IPS DF 6.9 (cell line): ENCODE data around the gene SRL.

Experiments used
- DNase-seq: peaks from one replicate; pipeline ENCODE4 v3.0.0-alpha.2; 2013; ENCODE audit warnings: low read depth, low spot score
- H3K27ac ChIP-seq: one replicate; pipeline ENCODE4 v1.5.1; 2013; ENCODE audit warnings: low read length, control low read depth
- H3K27me3 ChIP-seq: 2 replicates; pipeline ENCODE4 v1.6.1; 2013; ENCODE audit warnings: mild to moderate bottlenecking, low read length; ENCODE audit not compliant: control insufficient read depth, insufficient read depth
- H3K36me3 ChIP-seq: 2 replicates; pipeline ENCODE4 v1.6.1; 2013; ENCODE audit warnings: low read length; ENCODE audit not compliant: control insufficient read depth, insufficient read depth
- H3K4me1 ChIP-seq: 2 replicates; pipeline ENCODE4 v1.6.1; 2013; ENCODE audit warnings: low read length; ENCODE audit not compliant: control insufficient read depth, insufficient read depth
- H3K4me3 ChIP-seq: 2 replicates; pipeline ENCODE4 v1.5.1; 2013; ENCODE audit warnings: mild to moderate bottlenecking, low read length
- H3K9me3 ChIP-seq: 2 replicates; pipeline ENCODE4 v1.6.1; 2013; ENCODE audit warnings: low read length, inconsistent platforms; ENCODE audit not compliant: control insufficient read depth, insufficient read depth
- WGBS: extraction: QIAGEN DNeasy Blood & Tissue Kit; methylation state at CpG from one replicate; pipeline ENCODE4 v1.1.7; 2013; ENCODE audit warnings: mixed read lengths, missing lambda C conversion rate; ENCODE audit not compliant: insufficient read length, insufficient coverage; 5-methylcytosine and 5-hydroxymethylcytosine counted together

SRL gene

DNA sequence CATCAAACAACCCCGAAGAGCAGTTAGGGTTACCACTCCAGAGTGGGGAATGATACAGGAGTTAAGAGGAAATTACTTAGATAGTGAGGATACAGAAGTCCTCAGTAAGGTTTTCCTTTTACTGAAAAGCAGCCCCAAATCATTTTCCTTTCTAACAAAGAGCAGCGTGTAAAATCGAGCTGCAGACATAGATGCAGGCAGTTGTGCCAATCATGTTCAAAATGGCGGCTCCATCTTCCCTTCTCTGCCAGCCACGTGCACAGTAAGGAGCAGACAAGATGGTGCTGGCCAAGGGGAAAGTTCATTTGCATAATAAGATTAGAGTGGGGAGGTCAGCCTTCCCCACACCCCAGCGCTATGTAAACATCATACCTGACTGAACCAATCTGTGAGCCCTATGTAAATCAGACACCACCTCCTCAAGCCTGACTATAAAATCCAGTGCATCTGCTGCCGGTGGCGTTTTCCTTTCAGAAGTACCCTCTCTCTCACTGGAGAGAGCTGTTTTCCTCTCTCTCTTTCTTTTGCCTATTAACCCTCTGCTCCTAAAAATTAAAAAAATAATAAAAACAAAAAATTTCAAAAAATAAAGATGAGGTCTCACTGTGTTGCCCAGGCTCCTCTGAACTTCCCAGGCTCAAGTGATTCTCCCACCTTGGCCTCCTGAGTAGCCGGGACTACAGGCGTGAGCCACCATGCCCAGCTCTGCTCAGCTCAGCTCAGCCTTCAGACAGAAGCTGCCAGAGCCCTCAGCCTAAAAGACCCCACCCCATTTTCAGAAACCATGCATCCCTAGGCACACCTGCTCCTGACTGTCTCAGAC, 2.6 kb upstream of the SRL start:
- Histone ChIP-seq H3K27ac (no peak overlapping the region), H3K9me3 (no peaks in the 10 kb centered on the region)

DNA sequence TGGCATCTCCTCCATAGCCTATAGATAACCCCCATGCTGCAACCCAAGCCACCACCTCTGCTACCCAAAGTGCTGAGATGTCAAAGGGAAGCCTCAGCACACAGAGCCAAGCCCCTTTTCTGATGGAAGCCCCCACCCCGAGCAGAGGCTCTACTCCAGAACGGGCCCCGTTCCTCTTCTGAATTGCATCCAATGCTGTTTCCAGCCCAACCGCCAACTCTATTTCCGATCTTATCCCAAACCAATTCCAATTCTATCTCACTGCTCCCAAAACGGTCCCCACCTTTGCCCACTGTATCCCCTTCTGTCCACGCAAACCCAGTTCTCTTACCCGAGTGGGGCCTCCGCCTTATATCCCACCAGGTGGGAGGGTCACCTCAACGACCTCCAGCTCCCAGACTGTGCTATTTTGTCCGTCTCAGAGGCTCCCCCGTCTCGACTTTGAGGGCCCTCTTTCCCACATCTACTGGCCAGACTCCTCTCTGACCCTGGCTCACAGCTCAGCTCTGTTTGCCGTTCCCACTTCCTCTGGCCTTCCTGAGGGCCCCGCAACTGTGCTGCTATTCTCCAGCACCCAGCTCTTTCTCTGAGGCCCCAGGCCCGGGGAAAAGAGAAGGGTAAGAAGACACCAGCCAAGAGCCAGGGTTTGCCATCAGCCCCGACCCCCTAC, 487 bp downstream of the SRL start:
- Histone ChIP-seq H3K27ac (no peak overlapping the region), H3K27me3 (no peaks in the 10 kb centered on the region), H3K9me3 (no peaks in the 10 kb centered on the region), H3K36me3 (no peaks in the 10 kb centered on the region), H3K4me1 (peaks cover 2% of the 10 kb centered on the region; the same call in 1 of the 2 replicates), H3K4me3 (no peak overlapping the region)
- WGBS: 100% methylated on average over 3 of the region's 17 CpGs
- no peak for DNase-seq

More for the DNA sequence above, 2.6 kb upstream of the SRL start:
- no peaks in the 10 kb centered on the region for H3K36me3 ChIP-seq
- no peaks in the 10 kb centered on the region for H3K27me3 ChIP-seq
- no peak for DNase-seq
- H3K4me3 ChIP-seq: no peak overlapping the region
- WGBS: no CpG with 5 or more reads among the region's 10 CpGs
- peaks cover 2% of the 10 kb centered on the region; the same call in 1 of the 2 replicates for H3K4me1 ChIP-seq

DNA sequence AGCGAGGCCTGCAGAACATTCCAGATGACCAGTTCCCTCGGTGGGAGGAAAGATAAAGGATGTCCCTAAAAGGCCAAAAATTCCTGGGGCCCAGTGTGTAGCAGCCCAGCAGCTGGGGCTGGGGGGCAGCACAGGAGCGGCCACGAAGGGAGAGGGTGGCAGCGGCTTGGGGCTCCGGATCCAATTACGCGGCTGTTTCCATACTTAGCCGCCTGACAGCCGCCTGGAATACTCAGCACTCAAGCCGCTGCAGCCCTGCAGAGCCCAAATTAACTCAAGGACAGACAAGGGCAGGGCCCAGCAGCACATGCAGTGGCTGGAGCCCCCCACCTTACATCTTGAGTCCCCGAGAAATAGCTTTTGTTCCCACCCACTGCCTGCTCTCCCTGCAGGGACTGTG, 1.3 kb downstream of the SRL start:
- H3K4me1 ChIP-seq: peaks cover 2% of the 10 kb centered on the region; the same call in 1 of the 2 replicates
- no peak overlapping the region for H3K27ac ChIP-seq
- no peak for DNase-seq
- H3K9me3 ChIP-seq: no peaks in the 10 kb centered on the region
- H3K4me3 ChIP-seq: no peak overlapping the region
- no CpG with 5 or more reads among the region's 12 CpGs for WGBS
- H3K36me3 ChIP-seq: no peaks in the 10 kb centered on the region
- no peaks in the 10 kb centered on the region for H3K27me3 ChIP-seq

DNA sequence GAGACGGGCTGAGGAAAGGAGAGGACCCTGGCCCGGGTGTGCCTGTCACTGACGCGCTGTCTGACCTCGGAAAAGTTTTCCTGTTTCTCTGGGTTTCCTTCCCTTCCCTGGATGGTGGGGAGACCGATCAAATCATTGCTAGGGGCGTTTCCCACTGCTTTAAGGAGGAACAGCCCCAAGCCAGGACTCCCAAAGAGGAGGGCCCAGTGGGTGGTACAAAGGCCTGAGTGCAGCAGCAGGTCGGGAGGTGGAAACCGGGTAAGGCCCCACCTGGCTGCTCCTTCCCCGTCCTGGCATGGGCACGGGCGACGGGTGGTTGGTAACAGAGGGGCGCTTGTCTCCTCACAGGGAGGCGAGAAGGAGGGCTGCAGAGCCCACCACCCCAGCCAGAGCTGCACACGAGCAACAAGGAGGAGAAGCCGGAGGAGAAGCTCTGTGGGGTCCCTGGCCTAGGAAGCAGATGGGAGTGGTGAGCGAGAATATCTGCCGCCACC, 2.2 kb downstream of the SRL start:
- H3K36me3 ChIP-seq: no peaks in the 10 kb centered on the region
- H3K4me3 ChIP-seq: no peak overlapping the region
- DNase-seq: no peak
- H3K27ac ChIP-seq: no peak overlapping the region
- H3K9me3 ChIP-seq: no peaks in the 10 kb centered on the region
- WGBS: no CpG with 5 or more reads among the region's 19 CpGs
- H3K27me3 ChIP-seq: no peaks in the 10 kb centered on the region
- no peaks in the 10 kb centered on the region; the same call in 1 of the 2 replicates for H3K4me1 ChIP-seq

DNA sequence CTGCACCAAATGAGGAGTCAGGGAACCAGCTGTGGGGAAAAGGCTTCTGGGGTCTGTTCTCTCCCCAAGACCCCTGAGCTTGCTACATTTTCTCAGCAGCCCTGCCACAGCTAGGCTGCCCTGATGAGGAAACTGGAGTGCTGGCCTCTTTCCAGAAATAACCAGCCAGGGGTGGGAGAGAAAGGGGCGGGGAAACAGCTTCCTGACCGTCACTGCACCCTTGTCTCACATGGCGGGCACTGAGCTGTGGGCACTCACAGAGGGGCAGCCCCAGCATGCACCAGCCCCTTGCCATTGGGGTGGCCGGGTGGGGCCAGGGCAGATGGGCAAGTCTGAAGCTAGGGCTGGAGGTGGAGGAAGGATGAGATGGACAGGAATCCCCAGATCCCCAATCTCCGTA, 2.9 kb downstream of the SRL start:
- Histone ChIP-seq H3K27ac (no peak overlapping the region), H3K4me3 (no peak overlapping the region), H3K36me3 (no peaks in the 10 kb centered on the region), H3K4me1 (no peaks in the 10 kb centered on the region), H3K9me3 (no peaks in the 10 kb centered on the region), H3K27me3 (no peaks in the 10 kb centered on the region)
- no peak for DNase-seq
- WGBS: no CpG with 5 or more reads among the region's 5 CpGs

DNA sequence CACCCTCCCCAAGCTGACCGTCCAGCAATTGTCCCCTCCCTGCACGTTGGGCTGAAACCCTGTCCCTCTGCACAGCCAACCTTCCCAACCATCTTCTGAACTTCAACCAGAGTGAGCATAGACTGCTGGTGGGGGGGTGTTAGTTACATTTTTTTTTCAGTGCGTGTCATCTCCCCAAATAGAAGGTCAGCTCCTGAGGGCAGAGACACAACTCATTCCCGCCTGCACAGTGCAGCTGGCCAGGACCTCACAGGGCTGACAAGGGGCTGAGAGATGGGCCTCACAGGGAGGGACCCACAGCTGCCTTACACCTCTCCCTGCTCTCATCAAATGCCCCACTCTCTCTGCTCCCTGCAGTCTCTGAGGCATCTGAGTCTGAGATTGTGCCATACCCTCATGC, 8.4 kb downstream of the SRL start:
- H3K4me3 ChIP-seq: no peak overlapping the region
- no peak for DNase-seq
- H3K27me3 ChIP-seq: no peaks in the 10 kb centered on the region
- no peak overlapping the region for H3K27ac ChIP-seq
- no peaks in the 10 kb centered on the region for H3K4me1 ChIP-seq
- no CpG with 5 or more reads among the region's 4 CpGs for WGBS
- H3K36me3 ChIP-seq: no peaks in the 10 kb centered on the region
- no peaks in the 10 kb centered on the region for H3K9me3 ChIP-seq

DNA sequence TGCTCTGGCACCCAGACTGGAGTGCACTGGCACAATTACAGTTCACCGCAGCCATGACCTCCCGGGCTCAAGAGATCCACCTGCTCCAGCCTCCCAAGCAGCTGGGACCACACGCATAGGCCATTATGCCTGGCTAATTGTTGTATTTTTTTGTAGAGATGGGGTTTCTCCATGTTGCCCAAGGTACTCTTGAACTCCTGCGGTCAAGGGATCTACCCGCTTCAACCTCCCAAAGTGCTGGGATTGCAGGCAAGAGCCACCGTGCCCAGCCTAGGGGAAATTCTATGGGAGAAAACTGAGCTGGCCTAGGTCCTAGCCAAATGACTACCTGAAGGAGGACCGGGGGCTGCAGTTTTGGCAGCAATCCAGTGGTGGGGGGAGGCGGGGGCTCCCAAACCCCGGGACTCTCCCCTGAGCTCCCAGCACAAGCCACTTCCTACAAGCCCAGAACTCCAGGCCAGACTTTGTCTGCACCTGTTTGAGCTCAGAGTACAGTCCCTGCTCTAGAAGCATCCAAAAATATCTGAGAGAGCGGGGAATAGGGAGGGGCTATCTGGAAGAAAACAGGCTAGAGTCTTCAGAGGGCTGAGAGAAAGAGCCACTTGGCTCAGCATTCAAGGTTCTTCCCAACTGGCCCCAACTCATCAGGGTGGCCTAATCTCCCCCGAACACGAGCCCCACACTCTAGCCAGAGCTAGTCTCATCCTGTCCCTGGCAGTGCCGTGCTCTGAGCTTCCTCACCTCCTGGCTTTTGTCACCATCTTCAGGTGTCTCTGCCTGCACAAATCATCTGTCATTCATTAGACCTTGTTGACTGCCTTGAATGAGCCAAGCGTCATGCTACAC, 9.1 kb downstream of the SRL start:
- WGBS: no CpG with 5 or more reads among the region's 14 CpGs
- H3K9me3 ChIP-seq: no peaks in the 10 kb centered on the region
- no peak overlapping the region for H3K4me3 ChIP-seq
- H3K27me3 ChIP-seq: no peaks in the 10 kb centered on the region
- no peaks in the 10 kb centered on the region for H3K36me3 ChIP-seq
- no peak overlapping the region for H3K27ac ChIP-seq
- no peaks in the 10 kb centered on the region for H3K4me1 ChIP-seq
- DNase-seq: no peak

DNA sequence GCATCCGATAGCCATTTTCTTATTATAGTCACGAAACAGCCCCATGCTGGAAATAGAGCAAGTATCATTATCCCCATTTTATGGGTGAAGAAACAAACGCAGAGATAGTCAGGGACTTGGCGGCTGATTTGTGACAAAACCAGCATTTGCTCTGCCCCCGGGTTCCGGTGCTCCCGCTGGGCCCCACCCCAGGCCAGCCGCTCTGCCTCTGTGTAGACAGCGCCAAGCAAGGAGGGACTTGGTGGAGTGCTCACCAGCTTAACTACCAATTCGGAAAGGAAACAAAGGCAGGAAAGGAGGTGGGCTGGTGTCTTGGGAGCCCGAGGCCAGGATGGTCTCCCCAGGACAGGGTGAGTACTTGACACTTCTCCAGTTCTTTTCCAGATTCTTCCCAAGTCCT, 10.0 kb downstream of the SRL start:
- no CpG with 5 or more reads among the region's 11 CpGs for WGBS

DNA sequence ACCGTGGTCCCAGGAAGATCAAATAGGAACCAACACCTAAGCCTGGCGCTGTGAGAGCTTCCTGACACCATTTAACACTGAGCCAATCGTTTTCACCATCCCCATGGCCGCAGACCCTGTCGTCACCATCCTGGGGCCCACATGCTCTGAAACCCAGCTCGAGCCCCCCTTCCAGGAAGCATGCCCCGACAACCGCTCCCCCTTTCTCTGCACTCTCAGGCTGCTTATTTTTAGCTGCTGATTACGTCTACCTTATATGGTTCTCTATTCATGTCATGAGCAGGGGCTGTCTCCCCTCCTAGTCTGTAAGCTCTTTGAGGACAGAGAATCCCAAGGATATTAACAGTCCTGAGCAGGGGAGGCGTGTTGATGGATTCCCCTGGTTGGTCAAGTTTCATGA, 10.5 kb downstream of the SRL start:
- H3K36me3 ChIP-seq: no peaks in the 10 kb centered on the region
- no peak overlapping the region for H3K27ac ChIP-seq
- no peaks in the 10 kb centered on the region for H3K9me3 ChIP-seq
- WGBS: no CpG with 5 or more reads among the region's 10 CpGs
- H3K4me1 ChIP-seq: no peaks in the 10 kb centered on the region
- no peak overlapping the region for H3K4me3 ChIP-seq
- no peak for DNase-seq
- H3K27me3 ChIP-seq: no peaks in the 10 kb centered on the region

More for the DNA sequence above, 10.0 kb downstream of the SRL start:
- Histone ChIP-seq H3K4me3 (no peak overlapping the region), H3K36me3 (no peaks in the 10 kb centered on the region), H3K27me3 (no peaks in the 10 kb centered on the region), H3K4me1 (no peaks in the 10 kb centered on the region), H3K9me3 (no peaks in the 10 kb centered on the region), H3K27ac (no peak overlapping the region)
- DNase-seq: no peak

DNA sequence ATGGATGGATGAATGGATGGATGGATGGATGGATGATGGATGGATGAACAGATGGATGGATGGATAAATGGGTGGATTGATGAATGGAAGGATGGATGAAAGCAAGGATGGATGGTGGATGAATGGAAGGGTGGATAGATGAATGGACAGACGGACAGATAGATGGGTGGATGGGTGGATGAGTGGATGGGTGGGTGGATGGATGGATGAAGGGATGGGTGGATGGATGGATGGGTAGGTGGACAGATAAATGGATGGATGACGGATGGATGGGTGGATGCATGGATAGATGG, 14.9 kb downstream of the SRL start:
- no CpG with 5 or more reads among the region's 2 CpGs for WGBS
- Histone ChIP-seq H3K4me1 (no peaks in the 10 kb centered on the region), H3K36me3 (no peaks in the 10 kb centered on the region), H3K9me3 (no peaks in the 10 kb centered on the region), H3K27me3 (no peaks in the 10 kb centered on the region), H3K4me3 (no peak overlapping the region), H3K27ac (no peak overlapping the region)
- DNase-seq: no peak
